Keratinocyte (primary cell): ENCODE measurements around the gene KCNJ1.

ENCODE experiments used
- CTCF ChIP-seq, 3 experiments: IDR thresholded peaks in 1 of 3; conservative IDR thresholded peaks in 1 of 3; optimal IDR thresholded peaks in 1 of 3; 2 replicates in 2 of 3; 3 replicates in 1 of 3; pipeline versions ENCODE3 to v1.5.1; 2011; ENCODE audit warnings: low read length in 3 of 3, mild to moderate bottlenecking in 3 of 3, moderate library complexity in 2 of 3, control low read depth in 1 of 3, inconsistent platforms in 1 of 3; ENCODE audit not compliant: insufficient read depth in 2 of 3; ENCODE audit errors: extremely low read depth in 1 of 3
- EZH2 ChIP-seq: IDR thresholded peaks from one replicate; pipeline ENCODE4 v1.6.1; 2012; ENCODE audit warnings: inconsistent platforms, mild to moderate bottlenecking, low read length, moderate library complexity

- no peak for TF ChIP-seq CTCF (optimal IDR thresholded peaks at IDR 0.05 in 1 of 3, IDR thresholded peaks at IDR 0.05 in 1 of 3, conservative IDR thresholded peaks at IDR 0.05 in 1 of 3; ENCODE audit: extremely low read depth in 1 of 3, insufficient read depth in 2 of 3, low read length in 3 of 3)
- no peak for TF ChIP-seq EZH2
These were observed 24.9 kb upstream of the KCNJ1 start for GRCh38 chr11:128891913-128892398.
